ENCODE data around the gene MTX1. TPM values are rescaled to one million over a fixed set of nuclear protein-coding genes. Genes with fewer than 3 reads are reported as not detected.
"Not testable (repeated sequence)": the region's sequence is repeated elsewhere in the genome, so short reads cannot be mapped to it uniquely, and the experiment has no call there.

Gene MTX1
- total and polyA plus RNA-seq, 2 experiments from 2014 or later = 61.4 to 69.2 TPM

- H3K4me3 ChIP-seq; H3K4me2 ChIP-seq (ENCODE audit: unreplicated experiment); H3K79me2 ChIP-seq (ENCODE audit: insufficient read depth); H3F3A ChIP-seq (ENCODE audit: insufficient read depth); H3K27ac ChIP-seq; H3K9me2 ChIP-seq (ENCODE audit: insufficient read depth); H3K9me3 ChIP-seq (ENCODE audit: low read depth); H3K9ac ChIP-seq; H4K20me1 ChIP-seq (ENCODE audit: insufficient read depth); in situ Hi-C loops (cut with MboI); H3K27me3 ChIP-seq (replicated peaks; ENCODE audit: insufficient read depth); H3K36me3 ChIP-seq (ENCODE audit: low read depth); H2AFZ ChIP-seq; DNase-seq: not testable (repeated sequence)
- 97% methylated on average over 2 of the region's 5 CpGs; no CpG with 5 or more reads in 1 of the 2 experiments for WGBS, 2 experiments (ENCODE audit: low coverage in 1 of 2, low lambda C conversion rate in 2 of 2, missing lambda C conversion rate in 2 of 2)
- H3K4me1 ChIP-seq (ENCODE audit: insufficient read depth) = peaks cover 14% of the 10 kb centered on the region
These were observed 25.0 kb downstream of the MTX1 start for GRCh38 chr1:155233502-155233901.

- H3K4me1 ChIP-seq (ENCODE audit: insufficient read depth) = peaks cover 14% of the 10 kb centered on the region
- H3K4me3 ChIP-seq; H3K4me2 ChIP-seq (ENCODE audit: unreplicated experiment); H2AFZ ChIP-seq; DNase-seq; H4K20me1 ChIP-seq (ENCODE audit: insufficient read depth); H3K9me2 ChIP-seq (ENCODE audit: insufficient read depth); H3F3A ChIP-seq (ENCODE audit: insufficient read depth); H3K27ac ChIP-seq; H3K27me3 ChIP-seq (replicated peaks; ENCODE audit: insufficient read depth); H3K36me3 ChIP-seq (ENCODE audit: low read depth); H3K9me3 ChIP-seq (ENCODE audit: low read depth); in situ Hi-C loops (cut with MboI); H3K9ac ChIP-seq; H3K79me2 ChIP-seq (ENCODE audit: insufficient read depth): not testable (repeated sequence)
- 87 to 94% methylated on average over 7 of the region's 9 CpGs for WGBS, 2 experiments (ENCODE audit: low coverage in 1 of 2, low lambda C conversion rate in 2 of 2, missing lambda C conversion rate in 2 of 2)
These were observed 26.9 kb downstream of the MTX1 start for GRCh38 chr1:155235375-155235774.

- no peak overlapping the region for H3K4me2 ChIP-seq (ENCODE audit: unreplicated experiment)
- no peak for TF ChIP-seq EZH2 (IDR thresholded peaks at IDR 0.05; ENCODE audit: insufficient read depth, poor library complexity, severe bottlenecking)
- TF ChIP-seq EZH2phosphoT487 (IDR thresholded peaks at IDR 0.05; ENCODE audit: insufficient read depth, low read depth) = no peak
- in situ Hi-C loops (cut with MboI) = no loop called here
- no peaks in the 10 kb centered on the region; the same call in 1 of the 2 replicates for H3K79me2 ChIP-seq (ENCODE audit: insufficient read depth)
- H3F3A ChIP-seq (ENCODE audit: insufficient read depth) = no peaks in the 10 kb centered on the region
- no peaks in the 10 kb centered on the region for H3K27me3 ChIP-seq (replicated peaks; ENCODE audit: insufficient read depth)
- no peak overlapping the region for H3K27ac ChIP-seq
- H3K9me2 ChIP-seq (ENCODE audit: insufficient read depth) = no peaks in the 10 kb centered on the region
- H4K20me1 ChIP-seq (ENCODE audit: insufficient read depth) = no peaks in the 10 kb centered on the region
- no peak overlapping the region for H2AFZ ChIP-seq
- WGBS, 2 experiments (ENCODE audit: low coverage in 1 of 2, low lambda C conversion rate in 2 of 2, missing lambda C conversion rate in 2 of 2) = 67 to 70% methylated on average over 5 of the region's 5 CpGs
- peaks cover 16% of the 10 kb centered on the region for H3K4me1 ChIP-seq (ENCODE audit: insufficient read depth)
- no peaks in the 10 kb centered on the region for H3K9me3 ChIP-seq (ENCODE audit: low read depth)
- no peak overlapping the region for H3K4me3 ChIP-seq
- H3K9ac ChIP-seq = no peak overlapping the region
- no peaks in the 10 kb centered on the region for H3K36me3 ChIP-seq (ENCODE audit: low read depth)
- DNase-seq = peak; percentile 17
These were observed 28.0 kb downstream of the MTX1 start for GRCh38 chr1:155236451-155236850.

- no peaks in the 10 kb centered on the region for H3K27me3 ChIP-seq (replicated peaks; ENCODE audit: insufficient read depth)
- H4K20me1 ChIP-seq (ENCODE audit: insufficient read depth) = no peaks in the 10 kb centered on the region
- peak; percentile 92 for DNase-seq
- TF ChIP-seq EZH2phosphoT487 (IDR thresholded peaks at IDR 0.05; ENCODE audit: insufficient read depth, low read depth) (no peak), EZH2 (IDR thresholded peaks at IDR 0.05; ENCODE audit: insufficient read depth, poor library complexity, severe bottlenecking) (no peak)
- peaks cover 29% of the 10 kb centered on the region for H3F3A ChIP-seq (ENCODE audit: insufficient read depth)
- H3K9ac ChIP-seq = peak overlapping the region; percentile 78
- H3K9me3 ChIP-seq (ENCODE audit: low read depth) = no peaks in the 10 kb centered on the region
- peaks cover 20% of the 10 kb centered on the region for H3K4me1 ChIP-seq (ENCODE audit: insufficient read depth)
- no peaks in the 10 kb centered on the region for H3K9me2 ChIP-seq (ENCODE audit: insufficient read depth)
- H3K36me3 ChIP-seq (ENCODE audit: low read depth) = no peaks in the 10 kb centered on the region
- in situ Hi-C loops (cut with MboI) = no loop called here
- peaks cover 18% of the 10 kb centered on the region for H3K79me2 ChIP-seq (ENCODE audit: insufficient read depth)
- peak overlapping the region; percentile 76 for H3K4me3 ChIP-seq
- H3K4me2 ChIP-seq (ENCODE audit: unreplicated experiment) = peak overlapping the region; percentile 87
- peak overlapping the region; percentile 81 for H2AFZ ChIP-seq
- WGBS, 2 experiments (ENCODE audit: low coverage in 1 of 2, low lambda C conversion rate in 2 of 2, missing lambda C conversion rate in 2 of 2) = 13 to 16% methylated on average over 4 of the region's 4 CpGs
- peak overlapping the region; percentile 26 for H3K27ac ChIP-seq
These were observed 32.7 kb downstream of the MTX1 start for GRCh38 chr1:155241069-155241679.

- Histone ChIP-seq H3F3A (ENCODE audit: insufficient read depth) (peaks cover 29% of the 10 kb centered on the region), H3K9ac (no peak overlapping the region), H3K36me3 (ENCODE audit: low read depth) (no peaks in the 10 kb centered on the region), H2AFZ (peak overlapping the region; percentile 81), H3K27ac (peak overlapping the region; percentile 26), H3K27me3 (replicated peaks; ENCODE audit: insufficient read depth) (no peaks in the 10 kb centered on the region), H3K9me2 (ENCODE audit: insufficient read depth) (no peaks in the 10 kb centered on the region), H3K4me3 (no peak overlapping the region), H3K4me1 (ENCODE audit: insufficient read depth) (peaks cover 20% of the 10 kb centered on the region), H3K79me2 (ENCODE audit: insufficient read depth) (peaks cover 18% of the 10 kb centered on the region), H4K20me1 (ENCODE audit: insufficient read depth) (no peaks in the 10 kb centered on the region), H3K4me2 (ENCODE audit: unreplicated experiment) (peak overlapping the region; percentile 87), H3K9me3 (ENCODE audit: low read depth) (no peaks in the 10 kb centered on the region)
- WGBS, 2 experiments (ENCODE audit: low coverage in 1 of 2, low lambda C conversion rate in 2 of 2, missing lambda C conversion rate in 2 of 2) = 34 to 44% methylated on average over 4 of the region's 4 CpGs
- TF ChIP-seq EZH2phosphoT487 (IDR thresholded peaks at IDR 0.05; ENCODE audit: insufficient read depth, low read depth) = no peak
- TF ChIP-seq EZH2 (IDR thresholded peaks at IDR 0.05; ENCODE audit: insufficient read depth, poor library complexity, severe bottlenecking) = no peak
- DNase-seq = peak; percentile 57
- in situ Hi-C loops (cut with MboI) = no loop called here
These were observed 33.4 kb downstream of the MTX1 start for GRCh38 chr1:155241841-155242264.

Data from GM23248 (cell line).